ENCODE measurements around the gene PTPRD. TPM values are rescaled to one million over a fixed set of nuclear protein-coding genes. Genes with fewer than 3 reads are reported as not detected.

Gene PTPRD
- total RNA-seq, 1 experiment from 2014 or later = 0.02 TPM

DNA sequence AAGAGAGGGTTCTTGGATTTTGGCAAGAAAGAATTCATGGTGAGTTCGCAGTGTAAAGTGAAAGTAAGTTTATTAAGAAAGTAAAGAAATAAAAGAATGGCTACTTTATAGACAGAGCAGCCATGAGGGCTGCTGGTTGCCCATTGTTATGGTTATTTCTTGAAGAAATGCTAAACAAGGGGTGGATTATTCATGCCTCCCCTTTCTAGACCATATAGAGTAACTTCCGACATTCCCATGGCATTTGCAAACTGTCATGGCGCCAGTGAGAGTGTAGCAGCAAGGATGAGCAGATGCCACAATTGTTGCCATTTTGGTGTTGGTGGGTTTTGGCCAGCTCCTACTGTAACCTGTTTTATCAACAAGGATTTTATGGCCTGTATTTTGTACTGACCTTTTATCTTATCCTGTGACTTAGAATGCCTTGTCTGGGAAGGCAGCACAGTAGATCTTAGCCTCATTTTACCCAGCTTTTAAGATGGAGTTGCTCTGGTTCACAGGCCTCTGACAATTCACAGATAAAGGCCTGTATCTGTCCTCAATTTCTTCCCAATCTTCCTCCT lies 1787.1 kb downstream of the PTPRD start:
- ChIA-PET RAD21 (ENCODE audit: low non-redundant PET in 1 of 2, low total read pairs in 2 of 2, uncharacterized antibody in 2 of 2, unreplicated experiment in 2 of 2) (no interaction called here), CTCF (no interaction called here), POLR2A (no interaction called here)
- no peaks in the 10 kb centered on the region for H3K4me1 ChIP-seq (ENCODE audit: control insufficient read depth in 1 of 2, insufficient read depth in 2 of 2, low read length in 2 of 2)
- no peaks in the 10 kb centered on the region for H3K79me2 ChIP-seq (ENCODE audit: insufficient read depth, low read length)
- no peak overlapping the region for H3K9ac ChIP-seq (ENCODE audit: low read length)
- ATAC-seq (no peak), DNase-seq (ENCODE audit: low read depth, low spot score) (no peak)
- H2AFZ ChIP-seq (ENCODE audit: low read depth, low read length, poor library complexity, severe bottlenecking) = no peak overlapping the region
- intact Hi-C loops (cut with micrococcal nuclease) = no loop called here
- no peaks in the 10 kb centered on the region; the same call in 1 of the 2 replicates for H4K20me1 ChIP-seq (ENCODE audit: insufficient read depth)
- no peaks in the 10 kb centered on the region for H3K9me2 ChIP-seq (ENCODE audit: insufficient read depth)
- H3K4me2 ChIP-seq (ENCODE audit: low read length) = no peak overlapping the region
- TF ChIP-seq ZNF274 (IDR thresholded peaks at IDR 0.05; ENCODE audit: low read depth, low read length) = no peak
- no peak for TF ChIP-seq POLR2AphosphoS5 (IDR thresholded peaks at IDR 0.05; ENCODE audit: low read depth, low read length)
- no peak for TF ChIP-seq RAD21 (IDR thresholded peaks at IDR 0.05; ENCODE audit: low read depth)
- TF ChIP-seq YY1 (IDR thresholded peaks at IDR 0.05; ENCODE audit: extremely low read depth, insufficient replicate concordance, low read depth, low read length) = no peak
- TF ChIP-seq FOSL1 (IDR thresholded peaks at IDR 0.05; ENCODE audit: low read depth) = no peak
- peaks cover 6 to 10% of the 10 kb centered on the region in 2 experiments; a peak in 2 of 4 replicates for H3K9me3 ChIP-seq (ENCODE audit: control insufficient read depth in 1 of 2, insufficient read depth in 1 of 2, low read depth in 1 of 2, low read length in 2 of 2)
- no peak overlapping the region for H3K4me3 ChIP-seq (replicated peaks in 1 of 2; ENCODE audit: low read depth in 1 of 2, low read length in 2 of 2)
- H3K27ac ChIP-seq (ENCODE audit: low read depth, low read length) = no peak overlapping the region
- H3K36me3 ChIP-seq (ENCODE audit: control insufficient read depth in 1 of 2, insufficient read depth in 2 of 2, low read length in 2 of 2) = no peaks in the 10 kb centered on the region
- H3K27me3 ChIP-seq (ENCODE audit: insufficient read depth, low read length) = no peaks in the 10 kb centered on the region
- BruUV-seq (replicated peaks) = no TSS peak

DNA sequence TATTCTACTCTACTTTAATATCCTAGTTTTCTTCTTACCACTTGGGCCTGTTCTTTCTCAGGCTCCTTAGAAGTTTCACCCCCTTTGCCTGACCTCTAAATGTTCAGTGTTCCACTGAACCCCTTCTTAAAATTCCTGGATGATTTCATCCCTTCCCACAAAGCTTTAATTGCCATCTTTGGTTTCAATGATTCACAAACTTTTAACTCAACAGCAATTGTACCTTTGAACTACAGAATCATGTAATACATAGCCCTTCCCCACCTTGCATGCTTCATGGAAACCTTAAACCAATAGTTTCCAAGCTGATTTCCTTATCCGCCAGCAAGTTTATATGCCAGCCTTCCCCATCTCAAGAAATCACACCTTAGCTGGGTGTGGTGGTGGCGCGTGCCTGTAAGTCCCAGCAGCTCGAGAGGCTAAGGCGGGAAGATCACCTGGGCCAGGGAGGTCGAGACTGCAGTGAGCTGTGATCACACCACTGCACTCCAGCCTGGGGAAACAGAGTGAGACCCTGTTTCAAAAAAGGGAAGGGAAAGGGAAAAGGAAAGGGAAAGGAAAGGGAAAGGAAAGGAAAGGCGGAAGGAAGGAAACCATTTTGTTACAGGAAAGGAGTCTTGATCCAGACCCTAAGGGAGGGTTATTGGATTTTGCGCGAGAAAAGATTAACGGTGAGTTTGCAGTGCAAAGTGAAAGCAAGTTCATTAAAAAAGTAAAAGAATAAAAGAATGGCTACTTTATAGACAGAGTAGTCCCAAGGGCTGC lies 1789.5 kb downstream of the PTPRD start:
- no peaks in the 10 kb centered on the region for H3K36me3 ChIP-seq (ENCODE audit: control insufficient read depth in 1 of 2, insufficient read depth in 2 of 2, low read length in 2 of 2)
- ChIA-PET CTCF (no interaction called here), POLR2A (no interaction called here), RAD21 (ENCODE audit: low non-redundant PET in 1 of 2, low total read pairs in 2 of 2, uncharacterized antibody in 2 of 2, unreplicated experiment in 2 of 2) (no interaction called here)
- DNase-seq (ENCODE audit: low read depth, low spot score) = no peak
- H3K9me3 ChIP-seq (ENCODE audit: control insufficient read depth in 1 of 2, insufficient read depth in 1 of 2, low read depth in 1 of 2, low read length in 2 of 2) = peaks cover 0 to 7% of the 10 kb centered on the region in 2 experiments; a peak in 2 of 4 replicates
- no peak overlapping the region for H2AFZ ChIP-seq (ENCODE audit: low read depth, low read length, poor library complexity, severe bottlenecking)
- H3K9me2 ChIP-seq (ENCODE audit: insufficient read depth) = no peaks in the 10 kb centered on the region
- ATAC-seq = no peak
- no TSS peak for BruUV-seq (replicated peaks)
- H3K4me3 ChIP-seq (replicated peaks in 1 of 2; ENCODE audit: low read depth in 1 of 2, low read length in 2 of 2) = no peak overlapping the region
- H3K79me2 ChIP-seq (ENCODE audit: insufficient read depth, low read length) = no peaks in the 10 kb centered on the region
- no peaks in the 10 kb centered on the region; the same call in 1 of the 2 replicates for H4K20me1 ChIP-seq (ENCODE audit: insufficient read depth)
- no peak overlapping the region for H3K4me2 ChIP-seq (ENCODE audit: low read length)
- no peak overlapping the region for H3K27ac ChIP-seq (ENCODE audit: low read depth, low read length)
- no peaks in the 10 kb centered on the region for H3K4me1 ChIP-seq (ENCODE audit: control insufficient read depth in 1 of 2, insufficient read depth in 2 of 2, low read length in 2 of 2)
- intact Hi-C loops (cut with micrococcal nuclease) = no loop called here
- H3K27me3 ChIP-seq (ENCODE audit: insufficient read depth, low read length) = no peaks in the 10 kb centered on the region
- H3K9ac ChIP-seq (ENCODE audit: low read length) = no peak overlapping the region
- TF ChIP-seq YY1 (IDR thresholded peaks at IDR 0.05; ENCODE audit: extremely low read depth, insufficient replicate concordance, low read depth, low read length) (no peak), ZNF274 (IDR thresholded peaks at IDR 0.05; ENCODE audit: low read depth, low read length) (no peak), SP1 (IDR thresholded peaks at IDR 0.05; ENCODE audit: low read depth) (no peak), TCF7L2 (IDR thresholded peaks at IDR 0.05; ENCODE audit: borderline replicate concordance, extremely low read depth, insufficient read depth, insufficient read length) (no peak), EZH2 (IDR thresholded peaks at IDR 0.05) (no peak), ELF1 (IDR thresholded peaks at IDR 0.05; ENCODE audit: borderline replicate concordance, low read depth) (no peak), EGR1 (IDR thresholded peaks at IDR 0.05; ENCODE audit: low read depth) (no peak), RAD21 (IDR thresholded peaks at IDR 0.05; ENCODE audit: low read depth) (no peak), ZFX (IDR thresholded peaks at IDR 0.05) (no peak)
- TF ChIP-seq, protein P1, sequence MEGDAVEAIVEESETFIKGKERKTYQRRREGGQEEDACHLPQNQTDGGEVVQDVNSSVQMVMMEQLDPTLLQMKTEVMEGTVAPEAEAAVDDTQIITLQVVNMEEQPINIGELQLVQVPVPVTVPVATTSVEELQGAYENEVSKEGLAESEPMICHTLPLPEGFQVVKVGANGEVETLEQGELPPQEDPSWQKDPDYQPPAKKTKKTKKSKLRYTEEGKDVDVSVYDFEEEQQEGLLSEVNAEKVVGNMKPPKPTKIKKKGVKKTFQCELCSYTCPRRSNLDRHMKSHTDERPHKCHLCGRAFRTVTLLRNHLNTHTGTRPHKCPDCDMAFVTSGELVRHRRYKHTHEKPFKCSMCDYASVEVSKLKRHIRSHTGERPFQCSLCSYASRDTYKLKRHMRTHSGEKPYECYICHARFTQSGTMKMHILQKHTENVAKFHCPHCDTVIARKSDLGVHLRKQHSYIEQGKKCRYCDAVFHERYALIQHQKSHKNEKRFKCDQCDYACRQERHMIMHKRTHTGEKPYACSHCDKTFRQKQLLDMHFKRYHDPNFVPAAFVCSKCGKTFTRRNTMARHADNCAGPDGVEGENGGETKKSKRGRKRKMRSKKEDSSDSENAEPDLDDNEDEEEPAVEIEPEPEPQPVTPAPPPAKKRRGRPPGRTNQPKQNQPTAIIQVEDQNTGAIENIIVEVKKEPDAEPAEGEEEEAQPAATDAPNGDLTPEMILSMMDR (IDR thresholded peaks at IDR 0.05 in 2 of 3, conservative IDR thresholded peaks at IDR 0.05 in 1 of 3; ENCODE audit: borderline replicate concordance in 1 of 3, insufficient read depth in 1 of 3, low read depth in 2 of 3, low read length in 2 of 3) = no peak
- TF ChIP-seq, protein P2, sequence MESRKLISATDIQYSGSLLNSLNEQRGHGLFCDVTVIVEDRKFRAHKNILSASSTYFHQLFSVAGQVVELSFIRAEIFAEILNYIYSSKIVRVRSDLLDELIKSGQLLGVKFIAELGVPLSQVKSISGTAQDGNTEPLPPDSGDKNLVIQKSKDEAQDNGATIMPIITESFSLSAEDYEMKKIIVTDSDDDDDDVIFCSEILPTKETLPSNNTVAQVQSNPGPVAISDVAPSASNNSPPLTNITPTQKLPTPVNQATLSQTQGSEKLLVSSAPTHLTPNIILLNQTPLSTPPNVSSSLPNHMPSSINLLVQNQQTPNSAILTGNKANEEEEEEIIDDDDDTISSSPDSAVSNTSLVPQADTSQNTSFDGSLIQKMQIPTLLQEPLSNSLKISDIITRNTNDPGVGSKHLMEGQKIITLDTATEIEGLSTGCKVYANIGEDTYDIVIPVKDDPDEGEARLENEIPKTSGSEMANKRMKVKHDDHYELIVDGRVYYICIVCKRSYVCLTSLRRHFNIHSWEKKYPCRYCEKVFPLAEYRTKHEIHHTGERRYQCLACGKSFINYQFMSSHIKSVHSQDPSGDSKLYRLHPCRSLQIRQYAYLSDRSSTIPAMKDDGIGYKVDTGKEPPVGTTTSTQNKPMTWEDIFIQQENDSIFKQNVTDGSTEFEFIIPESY (IDR thresholded peaks at IDR 0.05; ENCODE audit: extremely low read depth, insufficient replicate concordance, low read length) = no peak
- TF ChIP-seq, protein P3, sequence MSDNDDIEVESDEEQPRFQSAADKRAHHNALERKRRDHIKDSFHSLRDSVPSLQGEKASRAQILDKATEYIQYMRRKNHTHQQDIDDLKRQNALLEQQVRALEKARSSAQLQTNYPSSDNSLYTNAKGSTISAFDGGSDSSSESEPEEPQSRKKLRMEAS (IDR thresholded peaks at IDR 0.05) = no peak
